ENCODE data around the gene PILRA. TPM values are rescaled to one million over a fixed set of nuclear protein-coding genes. Genes with fewer than 3 reads are reported as not detected.

PILRA gene
- total RNA-seq, 2 donors from 2014 or later = 2.1 to 12.8 TPM

DNA sequence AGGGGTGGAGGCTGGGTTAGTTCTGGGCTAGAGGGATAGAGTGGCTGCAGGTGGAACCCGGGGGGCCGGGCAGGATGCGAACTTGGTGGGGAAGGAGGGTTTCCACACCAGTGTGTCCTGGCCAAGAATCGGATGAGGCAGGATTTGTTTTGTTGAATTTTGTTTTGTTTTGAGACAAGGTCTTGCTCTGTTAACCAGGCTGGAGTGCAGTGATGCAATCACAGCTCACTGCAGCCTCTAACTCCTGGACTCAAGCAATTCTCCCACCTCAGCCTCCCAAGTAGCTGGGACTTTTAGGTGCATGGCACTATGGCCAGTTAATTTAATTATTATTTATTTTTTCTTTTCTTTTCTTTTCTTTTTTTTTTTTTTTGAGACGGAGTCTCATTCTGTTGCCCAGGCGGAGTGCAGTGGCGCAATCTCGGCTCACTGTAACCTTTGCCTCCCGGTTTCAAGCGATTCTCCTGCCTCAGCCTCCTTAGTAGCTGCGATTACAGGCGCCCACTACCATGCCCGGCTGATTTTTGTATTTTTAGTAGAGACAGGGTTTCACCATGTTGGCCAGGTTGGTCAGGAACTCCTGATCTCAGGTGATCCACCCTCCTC is 76.0 kb downstream of the PILRA start:
- Histone ChIP-seq H3K36me3 (ENCODE audit: control insufficient read depth, insufficient read depth, low read length) (no peaks in the 10 kb centered on the region), H3K27me3 (ENCODE audit: control insufficient read depth, insufficient read depth, low read length, poor library complexity, severe bottlenecking) (no peaks in the 10 kb centered on the region), H3K9me3 (ENCODE audit: control insufficient read depth, low read length) (no peaks in the 10 kb centered on the region), H3K4me3 (ENCODE audit: low read length) (no peak overlapping the region), H3K9ac (ENCODE audit: extremely low read depth, low read length, poor library complexity, severe bottlenecking) (no peak overlapping the region), H3K4me1 (ENCODE audit: control insufficient read depth, insufficient read depth, low read length) (no peaks in the 10 kb centered on the region), H3K27ac (ENCODE audit: low read depth, low read length) (no peak overlapping the region)
- Mint-ChIP-seq H3K4me3 (no peak overlapping the region), H3K9me3 (no peaks in the 10 kb centered on the region), H3K36me3 (ENCODE audit: low read depth) (no peaks in the 10 kb centered on the region), H3K27ac (peak overlapping the region; percentile 44), H3K4me1 (peaks cover 4% of the 10 kb centered on the region), H3K27me3 (ENCODE audit: insufficient read depth) (no peaks in the 10 kb centered on the region)
- TF ChIP-seq, protein P1, sequence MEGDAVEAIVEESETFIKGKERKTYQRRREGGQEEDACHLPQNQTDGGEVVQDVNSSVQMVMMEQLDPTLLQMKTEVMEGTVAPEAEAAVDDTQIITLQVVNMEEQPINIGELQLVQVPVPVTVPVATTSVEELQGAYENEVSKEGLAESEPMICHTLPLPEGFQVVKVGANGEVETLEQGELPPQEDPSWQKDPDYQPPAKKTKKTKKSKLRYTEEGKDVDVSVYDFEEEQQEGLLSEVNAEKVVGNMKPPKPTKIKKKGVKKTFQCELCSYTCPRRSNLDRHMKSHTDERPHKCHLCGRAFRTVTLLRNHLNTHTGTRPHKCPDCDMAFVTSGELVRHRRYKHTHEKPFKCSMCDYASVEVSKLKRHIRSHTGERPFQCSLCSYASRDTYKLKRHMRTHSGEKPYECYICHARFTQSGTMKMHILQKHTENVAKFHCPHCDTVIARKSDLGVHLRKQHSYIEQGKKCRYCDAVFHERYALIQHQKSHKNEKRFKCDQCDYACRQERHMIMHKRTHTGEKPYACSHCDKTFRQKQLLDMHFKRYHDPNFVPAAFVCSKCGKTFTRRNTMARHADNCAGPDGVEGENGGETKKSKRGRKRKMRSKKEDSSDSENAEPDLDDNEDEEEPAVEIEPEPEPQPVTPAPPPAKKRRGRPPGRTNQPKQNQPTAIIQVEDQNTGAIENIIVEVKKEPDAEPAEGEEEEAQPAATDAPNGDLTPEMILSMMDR (conservative IDR thresholded peaks at IDR 0.05) = no peak
- no peak for DNase-seq
- 93 to 95% methylated on average over 8 to 13 of the region's 13 CpGs for WGBS, 2 experiments (ENCODE audit: insufficient coverage in 1 of 2, insufficient read length in 1 of 2)

Other genes starting within 250 kb of the PILRA start
- 1 to 10 TPM; 1.3 to 1.4 TPM for gene MBLAC1, start 246.5 kb upstream of the PILRA start, total RNA-seq
- 100 to 1,000 TPM; 155 to 188 TPM for gene LAMTOR4, start 224.6 kb upstream of the PILRA start, total RNA-seq
- gene TRAPPC14, start 214.8 kb upstream of the PILRA start, total RNA-seq = 10 to 100 TPM; 24.7 to 30.0 TPM
- 1 to 10 TPM; 3.7 to 3.8 TPM for gene GAL3ST4, start 204.9 kb upstream of the PILRA start, total RNA-seq
- gene GPC2, start 196.1 kb upstream of the PILRA start, total RNA-seq = 10 to 100 TPM; 39.3 to 56.1 TPM
- gene STAG3, start 195.6 kb upstream of the PILRA start, total RNA-seq = 1 to 10 TPM; 1.2 to 3.3 TPM
- gene PVRIG, start 153.5 kb upstream of the PILRA start, total RNA-seq = not detected
- not detected for gene SPDYE3, start 65.8 kb upstream of the PILRA start, total RNA-seq
- 10 to 100 TPM; 51.9 to 84.4 TPM for gene PILRB, start 15.4 kb upstream of the PILRA start, total RNA-seq
- 1 to 10 TPM; 1.9 to 2.3 TPM for gene ZCWPW1, start 55.2 kb downstream of the PILRA start, total RNA-seq
- gene MEPCE, start 56.3 kb downstream of the PILRA start, total RNA-seq = 10 to 100 TPM; 32.9 to 48.0 TPM
- gene PPP1R35, start 63.0 kb downstream of the PILRA start, total RNA-seq = 10 to 100 TPM; 43.8 to 65.6 TPM
- 1 to 10 TPM; 1.3 to 1.5 TPM for gene SPACDR, start 90.8 kb downstream of the PILRA start, total RNA-seq
- gene TSC22D4, start 105.7 kb downstream of the PILRA start, total RNA-seq = 10 to 100 TPM; 30.9 to 35.2 TPM
- gene NYAP1, start 110.4 kb downstream of the PILRA start, total RNA-seq = 1 to 10 TPM; 7.9 to 9.3 TPM
- 10 to 100 TPM in 1 of 2 donors, 1 to 10 TPM in 1; 8.5 to 28.9 TPM for gene AGFG2, start 165.7 kb downstream of the PILRA start, total RNA-seq
- gene SAP25, start 200.4 kb downstream of the PILRA start, total RNA-seq = 1 to 10 TPM; 5.8 to 6.3 TPM
- 10 to 100 TPM; 49.4 to 56.0 TPM for gene LRCH4, start 212.6 kb downstream of the PILRA start, total RNA-seq
- 1 to 10 TPM; 1.3 to 3.0 TPM for gene FBXO24, start 212.8 kb downstream of the PILRA start, total RNA-seq
- gene PCOLCE, start 228.9 kb downstream of the PILRA start, total RNA-seq = 10 to 100 TPM; 17.5 to 37.7 TPM
- gene MOSPD3, start 239.1 kb downstream of the PILRA start, total RNA-seq = 10 to 100 TPM; 19.8 to 25.5 TPM